OCI-LY1 (cell line): ENCODE results near the gene PRKD2.

Source experiments
- H2AFZ ChIP-seq: fragments of 200-600 bp; sonication (generic), shearing (Covaris generic); 2 replicates; pipeline ENCODE4 v1.6.0; 2014; ENCODE audit warnings: antibody characterized with exemption, mild to moderate bottlenecking, low read length
- H3F3A ChIP-seq: fragments of 200-600 bp; sonication (generic), shearing (Covaris generic); 2 replicates; pipeline ENCODE4 v1.6.0; 2014; ENCODE audit warnings: mild to moderate bottlenecking, antibody characterized with exemption, low read length, moderate library complexity; ENCODE audit not compliant: insufficient read depth
- H3K27ac ChIP-seq: fragments of 200-600 bp; sonication (generic); 2 replicates; pipeline ENCODE4 v1.5.1; 2014; ENCODE audit warnings: low read length, mixed run types, mild to moderate bottlenecking, low read depth; ENCODE audit not compliant: poor library complexity, severe bottlenecking
- H3K27me3 ChIP-seq: fragments of 200-600 bp; sonication (generic); 2 replicates; pipeline ENCODE4 v1.6.0; 2014; ENCODE audit warnings: antibody characterized with exemption, mild to moderate bottlenecking, low read length, moderate library complexity; ENCODE audit not compliant: insufficient read depth
- H3K36me3 ChIP-seq: fragments of 200-600 bp; sonication (generic); 2 replicates; pipeline ENCODE4 v1.6.1; 2014; ENCODE audit warnings: mild to moderate bottlenecking, antibody characterized with exemption, low read length, moderate library complexity, mixed read lengths; ENCODE audit not compliant: insufficient read depth
- H3K4me1 ChIP-seq: fragments of 200-600 bp; sonication (generic); 2 replicates; pipeline ENCODE4 v1.5.1; 2014; ENCODE audit warnings: mild to moderate bottlenecking, low read length, moderate library complexity; ENCODE audit not compliant: insufficient read depth, severe bottlenecking
- H3K4me2 ChIP-seq: fragments of 200-600 bp; sonication (generic), shearing (Covaris generic); 2 replicates; pipeline ENCODE4 v1.6.1; 2014; ENCODE audit warnings: low read length
- H3K4me3 ChIP-seq: fragments of 200-600 bp; sonication (generic); 2 replicates; pipeline ENCODE4 v1.5.1; 2014; ENCODE audit warnings: low read length, low read depth, mild to moderate bottlenecking, mixed read lengths; ENCODE audit not compliant: poor library complexity, severe bottlenecking
- H3K79me2 ChIP-seq: fragments of 200-600 bp; shearing (Covaris generic); 2 replicates; pipeline ENCODE4 v1.6.1; 2016; ENCODE audit warnings: mixed run types, low read length, mixed read lengths; ENCODE audit not compliant: insufficient read depth
- H3K9ac ChIP-seq: fragments of 200-600 bp; sonication (generic), shearing (Covaris generic); 2 replicates; pipeline ENCODE4 v1.6.1; 2014; ENCODE audit warnings: mild to moderate bottlenecking, low read length, mixed read lengths
- H3K9me2 ChIP-seq: fragments of 200-600 bp; sonication (generic), shearing (Covaris generic); 2 replicates; pipeline ENCODE4 v1.6.1; 2014; ENCODE audit warnings: low read depth, mild to moderate bottlenecking, low read length, mixed read lengths
- H3K9me3 ChIP-seq: fragments of 200-600 bp; shearing (Covaris generic); 2 replicates; pipeline ENCODE4 v1.6.1; 2014; ENCODE audit warnings: low read length, mixed read lengths
- H4K20me1 ChIP-seq: fragments of 200-600 bp; sonication (generic), shearing (Covaris generic); 2 replicates; pipeline ENCODE4 v1.6.0; 2016; ENCODE audit warnings: mild to moderate bottlenecking, low read length; ENCODE audit not compliant: insufficient read depth
- CTCF ChIP-seq: fragments of 200-600 bp; sonication (generic), shearing (Covaris generic); IDR thresholded peaks from 2 replicates; pipeline ENCODE4 v1.5.1; 2017; ENCODE audit warnings: mild to moderate bottlenecking, antibody characterized with exemption, low read length, moderate library complexity, mixed read lengths
- EZH2 ChIP-seq: fragments of 200-600 bp; sonication (generic), shearing (Covaris generic); IDR thresholded peaks from 2 replicates; pipeline ENCODE4 v1.8.0; 2017; ENCODE audit warnings: borderline replicate concordance, mixed run types, mild to moderate bottlenecking, antibody characterized with exemption, low read length, moderate library complexity, mixed read lengths

Gene PRKD2

GRCh38 chr19:46660551-46661019, 56.3 kb downstream of the PRKD2 start:
- Histone ChIP-seq H3K27me3 (no peaks in the 10 kb centered on the region; the same call in 1 of the 2 replicates), H3K27ac (no peak overlapping the region), H3K4me1 (peaks cover 23% of the 10 kb centered on the region), H3K9ac (peak overlapping the region; percentile 32; the same call in 1 of the 2 replicates), H3K4me2 (peak overlapping the region; percentile 69), H3K79me2 (no peaks in the 10 kb centered on the region), H2AFZ (no peak overlapping the region), H3K4me3 (peak overlapping the region; percentile 60), H3K9me3 (no peaks in the 10 kb centered on the region), H3F3A (no peaks in the 10 kb centered on the region), H3K36me3 (no peaks in the 10 kb centered on the region), H3K9me2 (no peaks in the 10 kb centered on the region), H4K20me1 (no peaks in the 10 kb centered on the region)
- TF ChIP-seq EZH2 (no peak), CTCF (peak; percentile 17; the same call in 1 of the 2 replicates)

- H3K36me3 ChIP-seq = no peaks in the 10 kb centered on the region
- H3K9me3 ChIP-seq = no peaks in the 10 kb centered on the region
- peak overlapping the region; percentile 60 for H3K4me3 ChIP-seq
- H2AFZ ChIP-seq = no peak overlapping the region
- H3K79me2 ChIP-seq = no peaks in the 10 kb centered on the region
- no peaks in the 10 kb centered on the region for H3K9me2 ChIP-seq
- H3K4me2 ChIP-seq = peak overlapping the region; percentile 69
- no peak overlapping the region for H3K27ac ChIP-seq
- peaks cover 28% of the 10 kb centered on the region for H3K4me1 ChIP-seq
- no peaks in the 10 kb centered on the region; the same call in 1 of the 2 replicates for H3K27me3 ChIP-seq
- no peak overlapping the region; the same call in 1 of the 2 replicates for H3K9ac ChIP-seq
- TF ChIP-seq CTCF = no peak
- no peak for TF ChIP-seq EZH2
- no peaks in the 10 kb centered on the region for H3F3A ChIP-seq
- H4K20me1 ChIP-seq = no peaks in the 10 kb centered on the region
Observed at GRCh38 chr19:46660008-46660517, 56.9 kb downstream of the PRKD2 start.

DNA sequence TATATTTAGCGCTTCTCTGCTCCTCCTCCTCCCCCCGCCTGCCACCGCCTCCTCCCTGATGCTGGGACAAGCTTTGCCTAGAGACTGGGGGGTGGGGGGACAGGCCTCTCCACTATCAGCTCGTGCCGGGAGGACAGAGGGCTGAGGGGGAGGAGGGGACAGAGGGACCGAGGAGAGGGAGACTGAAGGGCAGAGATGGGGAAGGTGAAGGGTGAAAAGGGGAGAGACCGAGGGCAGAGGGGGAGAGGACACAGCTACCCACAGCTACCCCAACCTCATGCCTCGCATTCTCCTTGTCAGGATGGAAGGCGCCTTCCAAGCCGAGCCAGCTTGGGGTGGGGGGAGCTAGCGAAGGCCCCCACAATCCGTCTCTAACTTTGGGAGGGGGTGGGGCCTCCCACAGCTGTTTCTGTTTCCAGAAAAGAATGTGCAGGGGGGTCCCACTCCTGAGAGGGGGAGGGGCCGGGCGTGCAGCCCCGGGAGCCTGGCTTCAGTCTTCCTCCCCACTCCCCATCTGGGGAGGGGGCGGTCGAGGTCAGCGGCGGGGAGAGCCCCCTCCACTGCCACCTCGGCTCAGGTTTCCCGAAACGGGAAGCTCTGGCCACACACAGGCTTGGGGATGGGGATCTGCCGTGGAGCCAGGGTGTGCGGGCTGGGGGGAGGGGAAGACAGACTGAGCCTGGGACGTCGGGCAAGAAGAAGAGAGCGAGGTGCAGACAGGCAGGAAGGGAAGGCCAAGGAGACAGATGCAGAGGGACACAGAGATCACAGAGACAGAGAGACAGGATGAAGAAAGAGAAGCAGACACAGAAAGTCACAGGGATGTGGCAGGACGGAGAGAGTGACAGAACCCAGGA, 57.5 kb downstream of the PRKD2 start:
- H3K4me3 ChIP-seq = no peak overlapping the region
- no peaks in the 10 kb centered on the region for H3K79me2 ChIP-seq
- H3K27me3 ChIP-seq = no peaks in the 10 kb centered on the region; the same call in 1 of the 2 replicates
- no peak overlapping the region; the same call in 1 of the 2 replicates for H3K9ac ChIP-seq
- no peaks in the 10 kb centered on the region for H3K9me2 ChIP-seq
- H3K9me3 ChIP-seq = no peaks in the 10 kb centered on the region
- H3F3A ChIP-seq = no peaks in the 10 kb centered on the region
- H3K27ac ChIP-seq = no peak overlapping the region
- H3K36me3 ChIP-seq = no peaks in the 10 kb centered on the region
- no peak overlapping the region for H2AFZ ChIP-seq
- H3K4me1 ChIP-seq = peaks cover 35% of the 10 kb centered on the region
- no peaks in the 10 kb centered on the region for H4K20me1 ChIP-seq
- peak overlapping the region; percentile 69; the same call in 1 of the 2 replicates for H3K4me2 ChIP-seq
- TF ChIP-seq EZH2 (no peak), CTCF (no peak)
